Lung (tissue), 12 donors: ENCODE measurements around the gene PPFIA2. TPM values are rescaled to one million over a fixed set of nuclear protein-coding genes. Genes with fewer than 3 reads are reported as not detected.

Experiments
- ATAC-seq: fragments of 200-7000 bp; cut with Tn5 transposase; one replicate; pipeline ENCODE4 v1.9.1; 2020; ENCODE audit warnings: moderate number of reproducible peaks; ENCODE audit not compliant: insufficient read depth, low FRiP score
- DNase-seq, 3 donors: peaks; one replicate each; pipeline ENCODE4 v3.0.0-alpha.2; 2013 to 2017
- H3K27ac ChIP-seq, 2 donors: one replicate each; pipeline ENCODE4 v1.5.1; 2013; ENCODE audit warnings: mild to moderate bottlenecking in 2 of 2, moderate library complexity in 2 of 2, control low read depth in 1 of 2, inconsistent platforms in 1 of 2, low read depth in 1 of 2, low read length in 1 of 2
- H3K27me3 ChIP-seq, 3 donors: one replicate each; pipeline ENCODE4 v1.5.1; 2013; ENCODE audit warnings: low read length in 2 of 3; ENCODE audit not compliant: control insufficient read depth in 3 of 3, insufficient read depth in 3 of 3
- H3K36me3 ChIP-seq, 4 donors: one replicate each; pipeline ENCODE4 v1.5.1; 2013; ENCODE audit warnings: low read length in 4 of 4, mild to moderate bottlenecking in 1 of 4, moderate library complexity in 1 of 4; ENCODE audit not compliant: control insufficient read depth in 4 of 4, insufficient read depth in 4 of 4
- H3K4me1 ChIP-seq, 5 donors: one replicate each; pipeline ENCODE4 v1.5.1; 2013; ENCODE audit warnings: low read length in 5 of 5, mild to moderate bottlenecking in 2 of 5, moderate library complexity in 1 of 5; ENCODE audit not compliant: control insufficient read depth in 5 of 5, insufficient read depth in 5 of 5
- H3K4me3 ChIP-seq: one replicate; pipeline ENCODE4 v1.5.1; 2013; ENCODE audit warnings: mild to moderate bottlenecking, control low read depth, moderate library complexity
- H3K9ac ChIP-seq, 2 donors: one replicate each; pipeline ENCODE4 v1.5.1; 2013; ENCODE audit warnings: low read length in 2 of 2, control low read depth in 1 of 2; ENCODE audit not compliant: insufficient read depth in 1 of 2
- H3K9me3 ChIP-seq, 4 donors: one replicate each; pipeline ENCODE4 v1.5.1; 2013; ENCODE audit warnings: low read length in 3 of 4, mild to moderate bottlenecking in 1 of 4, moderate library complexity in 1 of 4; ENCODE audit not compliant: control insufficient read depth in 4 of 4, insufficient read depth in 3 of 4
- CTCF ChIP-seq: IDR thresholded peaks from 2 replicates; pipeline ENCODE4 v1.5.1; 2012; ENCODE audit warnings: mild to moderate bottlenecking; ENCODE audit errors: control extremely low read depth, extremely low read depth
- WGBS, 2 donors: extraction: QIAGEN DNeasy Blood & Tissue Kit; methylation state at CpG; one replicate each; pipeline ENCODE4 v1.1.7; 2013; 5-methylcytosine and 5-hydroxymethylcytosine counted together
- polyA plus RNA-seq, 2 donors: library from polyadenylated mRNA; stranded (reverse); fragments of 200-250 nt; gene quantifications; one replicate each; pipeline ENCODE4 v1.2.1, GENCODE V29; 2013
- total RNA-seq, 2 donors: library from RNA; depleted of rRNA in 1 of 2; stranded (reverse); fragments of >200 nt in 1 of 2; gene quantifications; one replicate each; pipeline ENCODE4 v1.2.1, GENCODE V29; 2014 to 2021
- donor health status: control.
- donor health status: control.
- donor health status: Bipolar disorder and iron deficiency.
- donor health status: healthy.
- donor health status: DM: yes; HTN: yes; CAD: no.

PPFIA2 gene
- total and polyA plus RNA-seq, 4 donors: 0.09 to 2.3 (median 0.89) TPM

GRCh38 chr12:81359736-81360135, 399.4 kb downstream of the PPFIA2 start:
- no peak for TF ChIP-seq CTCF
- Histone ChIP-seq H3K4me1 (no peaks in the 10 kb centered on the region), H3K9me3 (no peaks in the 10 kb centered on the region), H3K27me3 (no peaks in the 10 kb centered on the region), H3K9ac (no peak overlapping the region), H3K4me3 (no peak overlapping the region), H3K27ac (no peak overlapping the region), H3K36me3 (no peaks in the 10 kb centered on the region)
- ATAC-seq (no peak), DNase-seq (no peak)

DNA sequence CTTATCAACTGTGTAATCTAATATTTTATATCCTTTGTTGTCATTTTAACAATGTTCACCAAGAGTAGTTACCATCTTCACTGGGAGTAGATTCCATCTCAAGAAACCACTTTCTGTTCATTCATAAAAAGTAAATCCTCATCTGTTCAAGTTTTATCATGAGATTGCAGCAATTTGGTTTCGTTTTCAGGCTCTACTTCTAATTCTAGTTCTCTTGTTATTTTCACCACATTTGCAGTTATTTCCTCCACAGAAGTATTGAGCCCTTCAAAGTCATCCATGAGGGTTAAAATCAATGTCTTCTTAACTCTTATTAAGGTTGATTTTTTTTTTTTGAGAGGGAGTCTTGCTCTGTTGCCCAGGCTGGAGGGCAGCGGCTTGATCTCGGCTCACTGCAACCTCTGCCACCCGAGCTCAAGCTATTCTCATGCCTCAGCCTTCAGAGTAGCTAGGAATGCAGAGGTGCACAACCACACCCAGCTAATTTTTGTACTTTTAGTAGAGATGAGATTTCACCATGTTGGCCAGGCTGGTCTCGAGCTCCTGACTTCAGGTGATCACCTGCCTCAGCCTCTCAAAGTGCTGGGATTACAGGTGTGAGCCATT, 404.7 kb downstream of the PPFIA2 start:
- H3K36me3 ChIP-seq: no peaks in the 10 kb centered on the region
- no peak for TF ChIP-seq CTCF
- H3K4me1 ChIP-seq: no peaks in the 10 kb centered on the region
- H3K9ac ChIP-seq: no peak overlapping the region
- ATAC-seq: no peak
- no peak overlapping the region for H3K27ac ChIP-seq
- no peaks in the 10 kb centered on the region for H3K27me3 ChIP-seq
- no peak overlapping the region for H3K4me3 ChIP-seq
- 82 to 85% methylated on average over 5 of the region's 5 CpGs for WGBS, 2 donors
- no peaks in the 10 kb centered on the region for H3K9me3 ChIP-seq
- DNase-seq: no peak

DNA sequence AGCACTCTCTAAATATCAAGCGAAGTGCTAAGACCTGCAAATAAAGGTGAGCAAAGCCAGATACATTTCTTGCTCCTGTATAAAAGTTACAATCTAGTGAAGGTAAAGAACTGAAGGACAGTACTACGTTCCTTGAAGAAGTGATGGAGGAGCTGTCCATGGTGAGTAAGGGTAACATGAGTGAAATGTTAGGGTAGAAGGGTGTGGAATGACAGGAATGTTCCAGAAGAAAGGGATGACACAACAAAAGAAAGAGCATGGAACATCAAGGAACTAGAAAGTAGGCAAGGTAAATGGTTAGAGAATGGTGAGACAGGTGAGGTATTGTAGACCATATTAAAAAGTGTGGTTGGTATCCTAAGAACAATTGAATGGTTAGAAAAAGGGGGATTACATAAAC, 408.8 kb downstream of the PPFIA2 start:
- H3K9me3 ChIP-seq: no peaks in the 10 kb centered on the region
- no peak overlapping the region for H3K27ac ChIP-seq
- no peaks in the 10 kb centered on the region for H3K4me1 ChIP-seq
- 68 to 80% methylated on average over 2 of the region's 2 CpGs for WGBS, 2 donors
- DNase-seq (peak in 1 of 3 donors; percentile 4), ATAC-seq (no peak)
- H3K9ac ChIP-seq: no peak overlapping the region
- no peak for TF ChIP-seq CTCF
- no peak overlapping the region for H3K4me3 ChIP-seq
- H3K36me3 ChIP-seq: no peaks in the 10 kb centered on the region
- no peaks in the 10 kb centered on the region for H3K27me3 ChIP-seq

GRCh38 chr12:81347404-81347803, 411.7 kb downstream of the PPFIA2 start:
- no peaks in the 10 kb centered on the region for H3K9me3 ChIP-seq
- ATAC-seq (no peak), DNase-seq (no peak)
- TF ChIP-seq CTCF: no peak
- H3K36me3 ChIP-seq: no peaks in the 10 kb centered on the region
- no peak overlapping the region for H3K9ac ChIP-seq
- no peaks in the 10 kb centered on the region for H3K4me1 ChIP-seq
- no peaks in the 10 kb centered on the region for H3K27me3 ChIP-seq
- H3K4me3 ChIP-seq: no peak overlapping the region
- WGBS, 2 donors: 82 to 93% methylated on average over 5 of the region's 5 CpGs
- H3K27ac ChIP-seq: no peak overlapping the region
